Epithelial cell of esophagus (primary cell): ENCODE data around the gene LZTS3.

Experiments
- DNase-seq: peaks from one replicate; pipeline ENCODE4 v3.0.0; 2010; ENCODE audit warnings: low read depth
- H3K4me3 ChIP-seq: 2 replicates; pipeline ENCODE4 v1.5.1; 2011; ENCODE audit warnings: mild to moderate bottlenecking, low read length, control low read depth
- CTCF ChIP-seq: IDR thresholded peaks from 2 replicates; pipeline ENCODE4 v1.5.1; 2011; ENCODE audit warnings: low read depth, mild to moderate bottlenecking, low read length, control low read depth, inconsistent platforms; ENCODE audit not compliant: insufficient read depth; ENCODE audit errors: missing control alignments

Gene LZTS3

DNA sequence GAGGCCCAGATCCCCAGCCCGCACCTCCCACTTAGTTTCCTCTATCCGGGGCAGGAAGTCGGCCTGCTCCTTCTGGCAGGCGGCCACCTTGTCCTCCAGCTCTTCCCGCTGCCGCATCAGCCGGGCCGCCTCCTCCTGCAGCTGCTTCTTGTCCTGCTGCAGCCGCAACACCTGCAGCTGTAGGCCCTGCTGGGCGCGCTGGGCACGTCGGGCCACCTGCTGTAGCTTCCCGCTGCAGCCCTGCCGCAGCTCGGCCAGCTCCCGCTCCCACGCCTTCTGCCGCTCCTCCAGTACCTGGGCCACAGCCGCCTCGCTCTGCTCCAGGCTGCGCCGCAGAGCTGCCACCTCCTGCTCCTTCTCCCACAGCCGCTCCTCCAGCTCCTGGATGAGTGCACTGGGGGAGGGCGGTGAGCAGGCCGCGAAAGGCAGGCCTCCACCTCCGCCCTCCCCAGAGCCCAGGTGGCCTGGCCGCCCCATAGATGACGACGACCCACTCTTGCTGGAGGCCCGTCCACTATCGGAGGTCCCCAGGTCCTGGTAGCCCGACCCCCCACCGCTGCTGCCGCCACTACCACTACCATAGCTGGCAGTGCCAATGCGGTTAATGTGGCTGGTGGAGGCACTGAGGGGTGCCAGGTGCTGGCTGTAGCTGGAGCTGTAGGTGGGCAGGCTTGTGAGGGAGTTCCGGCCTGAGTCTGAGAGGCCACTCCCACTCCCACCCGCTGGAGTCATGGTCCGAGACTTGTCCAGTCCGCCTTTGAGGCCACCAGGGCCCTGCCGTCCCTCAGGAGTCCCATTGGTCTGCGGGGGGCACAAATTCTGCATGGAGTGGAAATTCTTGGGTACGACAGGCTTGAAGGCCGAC is 7.6 kb downstream of the LZTS3 start:
- peak; percentile 20 for DNase-seq
- no peak for TF ChIP-seq CTCF
- H3K4me3 ChIP-seq: no peak overlapping the region

DNA sequence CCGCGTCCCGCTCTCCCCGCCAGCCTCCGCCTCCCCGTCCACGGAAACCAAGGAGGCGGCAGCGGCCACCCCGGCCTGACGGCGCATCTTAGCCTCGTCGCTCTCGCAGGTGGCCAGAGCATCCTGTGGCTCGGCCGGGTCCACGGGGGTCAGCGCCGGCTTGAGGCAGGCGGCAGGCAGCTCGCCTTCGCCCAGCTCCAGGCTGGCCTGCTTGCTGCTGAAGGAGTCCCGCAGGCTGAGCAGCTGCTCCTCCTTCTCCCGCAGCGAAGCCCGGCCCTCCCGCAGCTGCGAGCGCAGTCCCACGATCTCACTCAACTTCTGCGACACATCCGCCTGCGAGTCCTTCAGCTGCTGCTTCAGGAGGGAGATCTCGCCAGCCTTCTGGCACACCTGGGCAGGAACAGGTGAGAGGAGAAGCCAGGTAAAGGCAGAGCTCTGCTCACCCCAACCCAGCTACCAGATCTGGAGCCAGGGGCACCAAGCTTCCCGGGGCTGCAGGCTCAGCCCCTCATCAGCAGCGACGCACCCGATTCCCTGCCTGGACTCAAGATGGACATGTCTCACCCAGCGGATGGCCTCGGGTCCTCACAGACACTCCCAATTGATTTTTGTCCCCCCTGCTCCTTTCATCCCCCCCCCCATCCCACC is 8.5 kb downstream of the LZTS3 start:
- no peak for TF ChIP-seq CTCF
- H3K4me3 ChIP-seq: no peak overlapping the region
- no peak for DNase-seq

GRCh38 chr20:3164043-3164762 is 9.1 kb downstream of the LZTS3 start:
- no peak for TF ChIP-seq CTCF
- no peak overlapping the region for H3K4me3 ChIP-seq
- DNase-seq: no peak

DNA sequence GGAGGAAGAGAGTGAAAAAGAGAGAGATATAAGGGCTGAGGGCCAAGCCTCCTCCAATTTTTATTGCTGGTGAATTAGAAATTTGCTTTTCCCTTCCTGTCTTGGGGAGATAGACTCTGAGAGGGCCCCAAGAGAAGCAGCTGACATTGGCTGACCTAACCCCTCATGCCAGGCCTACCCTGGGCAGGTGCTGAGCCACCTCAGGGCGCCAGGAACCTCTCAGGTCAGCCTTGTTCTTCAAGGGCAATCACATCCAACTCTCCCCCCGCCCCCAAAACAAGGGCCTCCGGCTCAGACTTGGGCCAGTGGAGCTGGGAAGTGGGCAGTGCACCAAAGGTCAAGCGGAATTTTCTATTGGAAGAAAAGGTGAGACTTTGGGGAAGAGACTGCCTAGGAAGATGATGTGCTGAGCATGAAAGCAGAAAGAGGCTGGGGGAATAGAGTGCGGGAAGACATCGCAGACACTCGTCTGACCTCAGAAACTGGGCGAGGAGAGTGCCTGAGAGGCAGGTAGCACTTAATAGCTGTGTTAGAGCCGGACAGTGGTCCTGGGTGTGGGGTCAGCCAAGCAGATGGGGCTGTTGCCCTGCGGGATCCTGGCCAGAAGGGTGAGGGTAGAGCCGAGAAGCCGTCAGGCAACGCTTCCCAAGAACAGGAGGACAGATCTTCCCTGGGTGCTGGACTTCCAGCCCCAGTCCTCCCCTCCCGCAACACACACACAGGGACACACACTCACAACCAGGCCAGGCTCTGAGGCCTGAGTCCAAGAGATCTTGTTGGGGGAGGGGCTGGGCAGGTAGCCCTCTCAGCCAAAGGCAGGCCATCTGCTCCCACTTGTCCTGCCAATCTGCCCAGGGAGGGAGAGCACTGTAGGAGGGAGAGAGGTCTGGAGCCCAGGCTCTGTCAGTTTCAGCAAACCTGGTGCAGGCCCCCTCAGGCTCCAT is 10.0 kb downstream of the LZTS3 start:
- DNase-seq: no peak
- no peak for TF ChIP-seq CTCF
- no peak overlapping the region for H3K4me3 ChIP-seq

DNA sequence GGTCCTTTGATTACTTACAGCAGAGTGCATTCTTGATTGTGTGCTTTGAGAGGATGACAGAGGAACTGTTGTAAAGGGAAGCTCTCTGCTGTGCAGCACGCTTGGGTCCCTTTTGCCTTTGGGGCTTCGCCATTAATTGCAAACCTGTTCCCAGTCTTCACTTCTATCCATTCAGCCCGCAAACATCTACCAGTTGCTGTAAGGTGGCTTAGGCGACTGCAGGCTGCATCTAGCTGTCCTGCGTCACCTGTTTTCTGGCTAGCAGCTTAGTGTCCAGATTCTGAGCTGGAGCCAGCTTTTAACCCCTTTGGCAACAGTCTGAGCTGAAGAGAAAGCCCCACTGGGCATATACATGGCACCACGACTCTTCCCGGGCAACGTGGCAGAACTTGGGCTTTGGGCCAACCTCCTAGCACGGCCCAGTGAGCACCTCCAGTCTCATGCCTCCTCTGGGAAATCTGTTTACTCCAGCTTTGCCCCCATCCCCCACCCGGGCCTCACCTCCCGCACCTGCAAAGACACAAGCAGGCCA is 11.2 kb downstream of the LZTS3 start:
- no peak for DNase-seq
- no peak for TF ChIP-seq CTCF
- H3K4me3 ChIP-seq: no peak overlapping the region
